GM23248 (cell line): ENCODE results near the gene S1PR2.

Experiments
- EZH2 ChIP-seq: fragments of 200-600 bp; sonication (generic); IDR thresholded peaks from 2 replicates; pipeline ENCODE4 v1.6.1; 2018; ENCODE audit warnings: antibody characterized with exemption, mild to moderate bottlenecking; ENCODE audit not compliant: insufficient read depth, poor library complexity, severe bottlenecking
- EZH2phosphoT487 ChIP-seq: fragments of 200-600 bp; sonication (generic); IDR thresholded peaks from 2 replicates; pipeline ENCODE4 v1.6.1; 2018; ENCODE audit warnings: antibody characterized with exemption, moderate library complexity, mild to moderate bottlenecking, low read depth; ENCODE audit not compliant: insufficient read depth

GRCh38 chr19:10224337-10224736, 6.8 kb downstream of the S1PR2 start:
- TF ChIP-seq EZH2phosphoT487: no peak
- TF ChIP-seq EZH2: no peak
